T1000 (cell line): ENCODE data around the gene MICU1.

Source experiments
- DNase-seq: peaks from one replicate; lab custom pipeline; 2025; ENCODE audit warnings: mixed read lengths; lab: John Stamatoyannopoulos, UW

MICU1 gene

DNA sequence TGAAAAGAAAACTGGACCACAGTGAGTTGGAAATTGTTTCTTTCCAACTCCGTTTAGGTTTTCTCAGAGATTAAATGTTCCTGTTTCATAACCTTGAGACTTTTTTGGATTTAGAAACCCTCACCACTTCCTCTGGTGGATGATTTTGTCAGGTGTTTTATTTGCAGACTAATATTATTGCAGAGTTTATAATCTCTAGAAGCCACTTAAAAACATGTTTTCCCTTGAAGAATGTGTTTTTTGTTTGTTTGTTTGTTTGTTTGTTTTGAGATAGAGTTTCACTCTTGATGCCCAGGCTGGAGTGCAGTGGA is 520 bp upstream of the MICU1 start:
- no peak for DNase-seq

DNA sequence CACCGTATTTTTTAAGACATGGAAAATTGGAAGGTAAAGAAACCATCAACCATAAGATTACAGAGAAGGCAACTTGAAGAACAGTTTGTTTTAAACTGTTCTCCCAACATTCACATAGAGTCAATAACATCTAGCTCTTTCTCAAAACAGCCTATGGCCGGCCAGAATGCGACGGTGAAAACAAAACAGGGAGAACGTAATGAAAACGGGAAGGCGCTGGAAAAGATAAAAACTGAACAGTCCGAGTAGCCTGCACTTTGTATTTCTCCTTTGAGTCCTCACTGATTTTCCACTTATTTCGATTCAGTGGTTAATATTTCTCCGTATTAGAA is 637 bp downstream of the MICU1 start:
- DNase-seq = no peak

DNA sequence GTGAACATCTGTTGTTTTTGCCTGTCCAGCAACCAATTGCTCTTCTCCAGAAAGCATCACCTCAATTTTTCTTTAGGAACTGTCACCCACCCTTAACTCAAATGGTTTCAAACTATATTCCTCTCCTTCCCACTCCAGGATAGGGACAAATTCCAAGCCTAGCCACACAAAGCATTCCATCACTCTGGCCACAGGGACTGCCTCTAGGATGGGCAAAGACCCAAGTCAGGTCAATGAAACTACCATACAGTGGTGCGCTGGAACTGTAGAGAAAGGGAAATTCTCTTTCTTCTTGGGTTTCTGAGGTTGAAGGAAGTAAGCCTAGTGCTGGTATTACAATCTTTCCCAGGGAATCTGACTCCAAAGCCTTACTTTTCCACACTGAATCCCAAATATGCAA is 3.6 kb downstream of the MICU1 start:
- DNase-seq = no peak

DNA sequence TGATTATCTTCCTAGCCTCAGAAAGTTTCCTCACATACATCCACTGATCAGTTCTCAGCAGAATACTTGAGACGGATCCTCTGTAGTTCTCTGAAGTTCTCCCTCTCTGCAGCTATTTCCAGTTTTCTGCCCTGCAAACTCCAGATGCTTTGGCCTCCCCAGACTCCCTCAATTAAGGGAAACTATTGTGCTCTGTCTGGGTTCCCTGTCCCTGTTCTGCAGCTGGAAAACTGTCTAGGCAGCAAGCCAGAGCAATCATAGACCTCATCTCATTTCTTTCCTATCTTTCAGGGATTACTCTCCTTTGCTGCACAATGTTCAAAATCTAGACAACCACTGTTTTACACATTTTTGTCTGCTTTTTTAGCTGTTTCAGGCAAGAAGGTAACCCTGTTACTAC is 9.2 kb downstream of the MICU1 start:
- no peak for DNase-seq

DNA sequence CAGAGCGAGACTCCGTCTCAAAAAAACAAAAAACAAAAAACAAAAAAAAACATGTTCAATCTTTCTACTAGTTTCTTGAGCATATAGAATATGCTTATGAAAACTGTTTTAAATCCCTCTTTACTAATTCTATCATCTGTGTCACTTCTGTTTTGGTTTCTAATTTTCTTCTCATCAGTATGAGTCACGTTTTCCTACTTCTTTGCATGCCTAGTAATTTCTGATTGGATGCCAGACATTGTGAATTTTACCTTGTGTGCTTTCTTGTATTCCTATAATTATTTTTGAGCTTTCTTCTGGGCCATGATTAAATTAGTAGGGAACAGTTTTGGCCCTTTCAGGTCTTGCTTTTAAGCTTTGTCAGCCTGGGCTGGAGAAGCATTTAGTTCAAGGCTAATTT is 9.9 kb downstream of the MICU1 start:
- DNase-seq = no peak

DNA sequence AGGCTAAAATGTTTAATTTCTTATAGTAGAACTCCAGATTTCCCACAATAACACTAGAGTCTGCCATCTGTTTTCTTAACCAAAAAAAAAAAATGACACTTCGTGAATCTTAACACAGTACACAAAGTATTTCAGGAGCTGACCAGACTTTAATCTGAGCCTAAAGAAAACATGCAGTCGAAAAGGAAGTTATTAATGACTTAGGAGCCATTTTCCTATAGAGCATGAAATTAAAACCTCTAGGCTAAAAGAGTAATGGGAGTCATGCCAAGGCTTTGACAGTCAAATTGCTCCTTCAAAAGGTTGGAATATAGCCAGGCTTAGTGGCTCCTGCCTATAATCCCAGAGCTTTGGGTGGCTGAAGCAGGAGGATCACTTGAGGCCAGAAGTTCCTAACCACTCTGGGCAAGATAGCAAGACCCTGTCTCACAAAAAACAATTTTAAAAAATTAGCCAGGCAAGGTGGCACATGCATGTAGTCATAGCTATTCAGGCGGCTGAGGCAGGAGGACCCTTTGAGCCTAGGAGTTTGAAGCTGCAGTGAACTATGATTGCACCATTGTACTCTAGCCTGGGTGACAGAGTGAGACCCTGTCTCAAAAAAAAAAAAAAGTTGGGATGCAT is 13.6 kb downstream of the MICU1 start:
- DNase-seq = no peak

DNA sequence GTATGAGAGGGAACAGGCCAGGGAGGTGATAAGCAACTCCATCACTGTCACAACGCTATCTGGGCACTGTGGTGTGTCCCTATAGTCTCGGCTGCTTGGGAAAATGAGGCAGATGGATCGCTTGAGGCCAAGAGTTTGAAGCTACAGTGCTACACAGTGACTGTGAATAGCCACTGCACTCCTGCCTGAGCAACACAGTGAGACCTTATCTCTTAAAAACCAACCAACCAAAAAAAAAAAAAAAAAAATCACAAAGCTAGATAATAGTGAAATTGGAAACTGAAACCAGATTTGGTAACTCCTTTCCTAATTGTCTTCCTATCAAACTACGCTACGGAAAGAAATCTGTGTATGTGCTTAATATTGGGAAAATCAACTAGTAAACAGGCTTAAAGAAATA is 14.1 kb downstream of the MICU1 start:
- DNase-seq = no peak

DNA sequence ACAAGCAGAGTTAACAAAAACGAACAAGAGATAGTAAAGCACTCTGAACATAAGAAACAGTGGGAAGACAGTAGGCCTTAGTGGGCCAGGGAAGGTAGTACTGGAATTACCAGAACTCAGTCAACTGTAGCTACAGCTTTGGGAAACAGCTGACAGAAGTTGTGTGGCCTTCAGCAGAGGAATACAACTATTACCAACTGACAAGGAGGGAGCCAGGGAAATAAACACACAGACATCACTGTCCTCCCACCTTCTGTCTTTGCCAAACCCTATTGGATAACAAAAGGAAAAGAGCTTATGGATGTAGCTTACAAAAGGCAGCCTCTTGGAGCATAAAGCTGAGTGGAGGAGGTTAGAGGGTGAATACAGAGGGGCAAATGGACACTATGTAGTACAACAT is 15.4 kb downstream of the MICU1 start:
- no peak for DNase-seq

DNA sequence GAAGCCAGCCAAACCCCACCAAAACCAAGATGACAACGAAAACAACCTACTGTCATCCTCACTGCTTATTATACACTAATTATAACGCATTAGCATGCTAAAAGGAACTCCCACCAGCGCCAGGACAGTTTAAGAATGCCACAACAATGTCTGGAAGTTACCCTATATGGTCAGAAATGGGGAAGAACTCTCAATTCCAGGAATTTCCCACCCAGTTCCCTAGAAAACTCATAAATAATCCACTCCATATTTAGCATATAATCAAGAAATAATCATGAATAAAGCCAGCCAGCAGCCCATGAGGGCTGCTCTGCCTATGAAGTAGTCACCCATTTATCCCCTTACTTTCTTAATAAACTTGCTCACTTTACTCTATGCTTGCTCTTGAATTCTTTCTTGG is 20.8 kb downstream of the MICU1 start:
- DNase-seq = no peak

DNA sequence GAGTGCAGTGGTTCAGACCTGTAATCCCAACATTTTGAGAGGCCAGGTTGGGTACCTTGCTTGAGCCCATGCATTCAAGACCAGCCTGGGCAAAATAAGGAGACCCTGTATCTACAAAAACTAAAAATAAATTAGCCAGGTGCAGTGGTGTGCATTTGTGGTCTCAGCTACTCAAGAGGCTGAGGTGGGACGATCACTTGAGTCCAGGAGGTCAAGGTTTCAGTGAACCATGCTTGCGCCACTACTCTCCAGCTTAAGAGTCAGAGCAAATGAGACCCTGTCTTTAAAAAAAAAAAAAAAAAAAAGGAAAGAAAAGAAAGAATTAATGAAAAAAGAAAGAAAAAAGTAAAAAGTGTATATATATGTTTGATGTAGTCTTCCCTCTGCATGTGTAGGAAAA is 24.7 kb downstream of the MICU1 start:
- no peak for DNase-seq

DNA sequence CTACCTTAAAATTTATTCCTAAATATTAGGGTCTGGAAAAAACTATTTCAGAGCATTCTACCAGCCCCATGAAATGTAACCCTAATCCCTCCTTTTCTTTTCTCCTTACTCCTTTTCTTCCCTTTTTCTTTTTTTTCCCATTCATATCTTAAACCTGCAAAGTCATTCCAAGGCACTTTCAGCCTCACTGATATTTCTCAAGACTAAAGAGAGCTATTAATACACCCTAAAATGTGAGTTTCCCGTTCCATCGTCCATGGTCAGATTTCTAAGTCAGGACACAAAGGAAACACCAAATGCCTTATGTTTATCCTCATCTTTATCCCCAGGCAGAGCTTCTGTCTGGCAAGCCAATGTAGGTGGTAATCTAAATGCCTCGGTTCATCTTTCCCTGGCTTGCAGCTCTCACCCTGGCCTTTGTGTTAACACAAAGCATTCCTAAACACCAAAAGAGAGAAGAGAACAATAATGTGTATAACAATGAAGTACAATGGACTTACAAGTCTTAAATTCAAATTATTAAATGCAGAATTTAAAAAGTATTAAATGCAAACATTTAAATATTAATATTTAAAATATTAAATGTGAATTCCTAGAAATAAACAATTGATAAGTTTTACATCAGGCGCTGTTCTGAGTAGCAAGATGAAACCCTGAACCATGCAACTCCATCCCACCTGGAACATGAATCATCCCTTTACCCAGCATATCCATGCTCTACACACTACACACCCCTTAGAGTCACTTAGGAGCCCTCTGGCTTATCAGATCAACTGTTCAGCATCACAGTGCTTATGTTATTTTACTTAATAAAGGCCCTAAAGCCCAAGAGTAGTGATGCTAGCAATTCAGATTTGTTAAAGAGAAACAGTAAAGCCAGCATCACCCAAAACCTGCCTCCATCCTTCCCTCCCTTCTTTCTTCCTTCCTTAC is 26.8 kb downstream of the MICU1 start:
- no peak for DNase-seq

DNA sequence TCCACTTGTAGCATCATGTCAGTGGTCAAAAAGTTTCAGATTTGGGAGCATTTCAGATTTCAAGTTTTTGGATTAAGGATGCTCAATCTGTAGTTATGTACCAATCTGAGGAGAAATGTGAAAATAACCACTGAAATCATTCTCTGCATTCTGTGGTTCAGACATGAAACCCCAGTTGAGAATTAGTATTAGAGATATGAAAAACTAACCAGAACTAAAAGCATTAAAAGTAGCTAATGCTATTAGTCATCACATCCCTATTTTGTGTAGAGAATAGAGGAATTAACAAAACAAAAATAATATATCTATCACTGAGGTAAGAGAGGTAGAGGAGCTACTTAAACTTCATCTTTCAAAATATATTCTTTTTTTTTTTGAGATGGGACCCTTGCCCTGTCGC is 28.0 kb downstream of the MICU1 start:
- DNase-seq = no peak

DNA sequence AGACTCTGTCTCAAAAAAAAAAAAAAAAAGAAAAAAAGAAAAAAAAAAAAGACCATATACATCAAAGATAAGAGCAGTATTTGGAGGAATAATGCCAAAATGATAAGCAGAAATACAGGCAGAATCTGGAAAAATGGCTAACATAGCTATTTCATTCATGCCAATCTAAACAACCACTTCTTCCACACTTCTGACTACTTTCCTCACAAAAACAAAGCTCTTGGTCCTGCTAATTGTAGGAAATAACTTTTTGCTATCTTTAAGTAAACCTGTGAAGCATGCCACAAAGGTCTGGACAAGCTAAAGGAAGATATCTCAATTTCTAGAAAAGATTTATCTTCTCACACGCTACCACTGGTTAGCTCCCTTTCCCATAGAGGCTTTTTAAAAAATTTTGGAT is 30.4 kb downstream of the MICU1 start:
- no peak for DNase-seq

DNA sequence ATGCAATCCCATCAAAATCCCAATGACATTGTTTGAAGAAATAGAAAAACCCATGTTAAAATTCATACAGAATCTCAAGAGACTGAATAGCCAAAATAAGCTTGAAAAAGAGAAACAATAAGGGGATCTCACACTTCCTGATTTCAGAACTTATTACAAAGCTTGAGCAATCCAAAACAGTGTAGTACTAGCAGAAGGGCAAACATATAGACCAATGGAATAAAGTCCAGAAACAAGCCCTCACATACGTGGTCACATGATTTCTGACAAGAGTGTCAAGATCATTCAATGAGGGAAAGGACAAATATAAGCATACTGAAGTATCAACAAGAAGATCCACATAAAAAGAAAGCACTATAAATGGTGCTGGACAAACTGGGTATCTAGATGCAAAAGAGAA is 31.9 kb downstream of the MICU1 start:
- no peak for DNase-seq

DNA sequence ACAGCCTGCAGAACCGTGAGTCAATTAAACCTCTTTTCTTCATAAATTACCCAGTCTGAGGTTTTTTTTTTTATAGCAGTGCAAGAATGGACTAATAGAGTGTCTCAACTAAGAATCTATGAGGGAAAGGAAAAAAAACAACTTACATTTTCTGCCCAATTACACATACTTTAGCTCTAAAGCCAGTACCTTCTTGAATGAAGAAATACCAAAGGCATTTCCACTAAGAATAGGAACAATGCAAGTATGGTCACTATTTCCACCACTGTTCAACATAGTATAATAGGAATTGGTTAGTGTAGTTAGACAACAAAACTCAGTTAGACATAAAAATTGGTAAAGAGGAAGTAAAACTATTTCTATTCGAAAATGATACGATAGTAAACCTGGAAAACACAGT is 37.6 kb downstream of the MICU1 start:
- no peak for DNase-seq

DNA sequence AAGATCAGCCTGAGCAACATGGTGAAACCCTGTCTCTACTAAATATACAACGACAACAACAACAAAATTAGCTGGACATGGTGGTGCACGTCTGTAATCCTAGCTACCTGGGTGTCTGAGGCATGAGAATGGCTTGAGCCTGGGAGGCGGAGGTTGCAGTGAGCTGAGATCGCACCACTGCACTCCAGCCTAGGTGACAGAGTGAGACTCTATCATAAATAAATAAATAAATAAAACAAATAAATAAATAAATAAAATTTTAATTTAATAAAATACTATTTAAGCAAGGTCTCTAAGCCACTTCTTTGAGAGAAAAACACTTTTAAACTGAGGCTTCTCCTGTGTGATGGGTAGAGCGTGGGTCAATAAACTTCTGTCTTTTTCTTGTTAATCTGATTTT is 38.3 kb downstream of the MICU1 start:
- no peak for DNase-seq

DNA sequence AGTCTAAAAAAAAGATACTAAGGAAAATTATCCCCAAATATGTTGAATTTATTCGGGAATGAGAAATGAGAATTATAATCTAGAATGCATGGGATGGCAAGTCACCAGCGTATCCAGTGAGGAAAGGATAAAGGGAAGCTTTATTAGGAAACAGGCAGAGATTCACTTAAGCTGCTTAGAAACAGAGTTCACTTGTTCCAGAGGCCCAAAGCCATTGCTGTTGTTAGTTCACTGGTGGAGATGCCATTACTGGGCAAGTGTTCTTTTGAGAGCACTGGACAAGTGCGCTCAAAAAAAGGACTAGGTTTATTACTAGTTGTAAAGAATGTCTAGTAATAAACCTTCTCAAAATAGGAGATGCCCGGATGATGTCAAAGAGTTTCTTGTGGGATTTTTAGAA is 51.2 kb downstream of the MICU1 start:
- DNase-seq = no peak

DNA sequence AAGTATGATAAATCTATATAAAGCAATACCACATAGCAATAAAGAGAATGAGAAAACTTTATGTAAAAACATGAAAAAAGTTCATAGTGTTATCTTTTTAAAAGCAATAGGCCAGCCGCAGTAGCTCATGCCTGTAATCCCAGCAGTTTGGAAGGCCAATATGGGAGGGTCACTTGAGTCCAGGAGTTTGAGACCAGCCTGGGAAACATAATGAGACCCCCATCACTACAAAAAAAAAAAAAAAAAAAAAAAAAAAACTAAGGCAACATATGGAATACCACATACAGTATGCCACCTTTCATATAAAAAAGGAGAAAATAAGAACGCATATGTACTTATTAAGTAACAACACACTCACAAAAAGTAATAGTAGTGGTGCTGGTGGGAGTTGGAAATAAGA is 52.8 kb downstream of the MICU1 start:
- DNase-seq = no peak

DNA sequence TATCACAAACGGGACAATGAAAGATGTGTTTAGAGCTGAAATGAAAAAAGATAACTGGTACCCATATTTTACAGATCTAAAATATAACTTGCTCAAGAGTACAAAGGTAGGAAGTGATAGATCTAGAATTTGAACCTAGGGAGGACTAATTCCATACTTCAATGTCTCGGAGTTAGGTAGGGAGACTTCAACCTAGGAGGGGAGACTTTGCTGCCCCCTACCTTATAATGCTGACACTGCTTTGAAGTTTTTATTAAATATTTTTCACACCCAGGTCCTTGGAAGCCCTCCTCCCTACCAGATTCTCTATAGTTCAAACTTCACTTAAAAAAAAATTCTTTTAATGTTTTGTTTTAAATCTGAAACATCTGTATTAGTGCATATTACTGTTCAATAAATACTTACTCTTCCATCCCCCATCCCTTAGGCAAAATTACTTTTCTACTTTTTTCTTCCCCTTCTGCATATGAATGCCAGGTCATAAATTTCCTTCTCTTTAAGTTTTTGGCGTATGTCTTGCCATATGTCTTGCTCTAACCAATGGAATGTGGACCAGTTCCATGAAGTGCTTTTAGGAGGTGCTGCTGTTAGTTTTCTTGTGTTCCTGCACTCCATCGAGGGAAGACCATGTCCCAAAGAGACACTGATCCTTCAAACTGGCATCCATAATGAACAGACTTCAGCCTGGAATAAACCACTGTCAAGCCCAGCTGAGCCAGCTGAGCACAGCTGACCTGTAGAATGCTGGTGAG is 57.8 kb downstream of the MICU1 start:
- no peak for DNase-seq

DNA sequence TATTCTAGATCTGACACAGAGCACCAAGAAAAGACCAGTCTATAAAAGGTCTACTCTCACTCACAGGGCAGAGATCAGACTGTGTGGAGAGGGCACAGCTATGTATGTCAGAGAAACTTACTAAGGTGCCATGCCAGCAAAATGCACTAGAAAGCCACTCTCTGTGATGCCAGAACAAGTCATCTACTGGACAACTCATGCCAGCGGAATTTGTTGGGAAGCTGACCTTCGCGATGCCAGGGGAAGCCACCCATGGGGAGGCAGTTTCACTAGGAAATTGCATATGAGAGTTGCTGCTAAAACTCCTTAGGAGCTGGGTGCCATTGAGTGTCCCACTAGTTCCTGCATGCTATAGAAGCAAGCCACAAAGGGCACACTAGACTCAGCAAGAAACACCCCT is 58.5 kb downstream of the MICU1 start:
- peak; percentile 60 for DNase-seq

DNA sequence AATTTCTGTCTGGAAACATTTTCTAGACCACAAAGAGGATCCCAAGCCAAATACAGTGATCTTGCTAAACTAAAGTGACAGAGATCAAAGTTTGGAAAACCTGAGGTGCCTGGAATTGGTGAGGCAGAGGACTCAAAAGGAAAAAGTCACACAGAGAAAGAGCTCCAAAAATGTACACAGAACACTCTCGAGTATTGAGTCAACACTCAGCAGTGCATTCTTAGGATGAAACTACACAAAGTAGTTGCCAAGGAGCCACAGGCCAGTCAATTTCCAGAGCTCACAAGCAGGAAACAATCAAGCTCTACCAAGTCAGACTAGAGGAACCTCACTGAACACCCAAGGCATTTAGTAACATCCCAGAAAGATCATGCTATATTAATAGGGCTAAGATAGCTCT is 61.3 kb downstream of the MICU1 start:
- no peak for DNase-seq

DNA sequence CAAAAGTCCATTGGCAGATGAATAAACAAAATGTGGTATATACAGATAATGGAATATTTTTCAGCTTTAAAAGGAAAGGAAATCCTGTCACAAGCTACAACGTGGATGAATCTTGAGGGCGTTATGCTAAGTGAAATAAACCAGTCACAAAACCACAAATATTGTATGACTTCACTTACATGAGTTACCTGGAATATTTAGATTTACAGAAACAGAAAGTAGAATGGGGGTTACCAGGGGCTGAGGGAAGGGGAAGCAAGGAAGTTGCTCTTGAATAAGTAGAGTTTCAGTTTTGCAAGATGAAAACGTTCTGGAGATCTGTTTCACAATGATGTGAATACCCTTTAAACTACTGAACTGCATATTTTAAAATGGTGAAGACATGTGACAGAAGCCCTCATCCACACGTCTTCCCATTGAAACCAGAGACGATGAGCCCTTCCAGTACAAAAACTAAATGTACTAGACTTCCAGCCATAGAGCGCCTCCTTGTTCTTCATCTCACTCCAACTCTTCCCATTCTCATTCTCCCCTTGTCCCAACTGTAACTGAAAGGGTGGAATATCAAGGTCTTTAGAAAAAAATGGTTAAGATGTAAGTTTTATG is 62.4 kb downstream of the MICU1 start:
- no peak for DNase-seq

DNA sequence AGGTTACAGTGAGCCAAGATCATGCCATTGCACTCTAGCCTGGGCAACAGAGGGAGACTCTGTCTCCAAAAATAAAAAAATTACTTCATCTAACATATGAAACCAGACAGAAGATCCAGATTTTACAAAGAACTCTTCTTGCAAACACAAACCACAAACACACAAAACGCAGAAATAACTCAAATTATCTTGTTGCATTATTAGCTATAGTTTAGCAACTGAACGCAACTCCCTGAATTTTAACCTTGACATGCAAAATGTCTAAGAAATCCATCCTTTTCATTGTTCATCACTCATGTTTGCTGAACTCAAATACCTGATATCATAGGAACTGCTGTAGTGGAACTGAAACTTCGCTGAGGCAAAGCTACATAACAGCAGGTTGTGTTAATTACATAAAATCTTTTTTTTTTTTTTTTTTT is 64.1 kb downstream of the MICU1 start:
- no peak for DNase-seq
